T-helper 22 cell (primary cell): ENCODE measurements around the gene COL19A1.
"Not testable (repeated sequence)": the region's sequence is repeated elsewhere in the genome, so short reads cannot be mapped to it uniquely, and the experiment has no call there.

Experiments
- DNase-seq: peaks from one replicate; pipeline ENCODE4 v3.0.0-alpha.2; 2020; ENCODE audit warnings: low read depth

The COL19A1 gene

DNA sequence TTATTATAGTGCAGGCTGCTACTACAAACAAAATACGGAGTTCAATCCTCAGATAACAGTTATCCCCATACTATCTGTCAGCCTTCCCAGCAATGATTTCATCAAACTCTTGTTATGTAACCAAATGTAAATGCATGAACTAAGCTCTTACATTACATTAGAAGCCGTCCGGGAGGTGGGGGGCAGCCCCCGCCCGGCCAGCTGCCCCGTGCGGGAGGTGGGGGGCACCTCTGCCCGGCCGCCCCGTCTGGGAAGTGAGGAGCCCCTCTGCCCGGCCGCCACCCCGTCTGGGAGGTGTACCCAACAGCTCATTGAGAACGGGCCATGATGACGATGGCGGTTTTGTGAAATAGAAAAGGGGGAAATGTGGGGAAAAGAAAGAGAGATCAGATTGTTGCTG is 99.6 kb downstream of the COL19A1 start:
- DNase-seq: not testable (repeated sequence)

- DNase-seq: no peak
These were observed 106.8 kb downstream of the COL19A1 start for GRCh38 chr6:69973138-69973537.

DNA sequence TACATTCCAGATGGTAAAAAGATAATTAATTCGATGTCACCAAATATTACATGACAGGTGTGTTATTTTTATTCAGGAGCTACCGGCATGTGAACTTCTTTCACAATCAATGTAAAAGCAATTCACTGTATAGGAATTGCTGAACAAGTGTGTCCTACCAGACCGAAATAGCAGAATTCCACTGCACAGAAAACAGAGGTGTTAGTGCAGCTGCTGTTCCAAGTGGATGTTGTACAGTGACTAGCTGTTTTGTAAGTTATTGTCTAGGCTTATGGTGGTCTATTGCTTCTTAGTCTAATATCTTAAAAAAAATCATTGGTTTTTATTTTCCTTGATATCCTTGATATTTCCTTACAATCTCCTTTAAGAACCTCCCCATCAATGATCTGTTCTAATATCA is 107.4 kb downstream of the COL19A1 start:
- no peak for DNase-seq

- no peak for DNase-seq
These were observed 107.8 kb downstream of the COL19A1 start for GRCh38 chr6:69974193-69974592.

- DNase-seq: no peak
These were observed 110.3 kb downstream of the COL19A1 start for GRCh38 chr6:69976591-69977090.

GRCh38 chr6:69980624-69981023 is 114.3 kb downstream of the COL19A1 start:
- DNase-seq: no peak

DNA sequence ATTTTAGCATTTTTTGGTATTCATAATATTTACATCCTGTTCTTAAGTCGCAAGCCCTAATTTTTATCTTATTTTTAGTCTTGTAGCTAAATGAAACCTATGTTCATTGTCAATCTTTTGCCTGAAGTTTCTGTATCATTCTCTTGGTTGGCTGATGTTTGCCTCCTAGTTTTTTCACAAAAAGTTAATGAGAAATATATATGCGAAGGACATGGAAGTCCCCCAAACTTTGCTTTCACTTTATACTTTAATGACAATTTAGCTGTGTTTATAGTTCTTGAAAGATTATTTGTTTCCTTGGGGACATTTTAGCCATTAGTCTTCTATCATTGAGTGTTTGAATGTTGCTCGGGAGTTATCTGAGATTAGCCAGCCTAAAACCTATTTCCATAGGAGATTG is 118.2 kb downstream of the COL19A1 start:
- no peak for DNase-seq

GRCh38 chr6:69985180-69985579 is 118.8 kb downstream of the COL19A1 start:
- DNase-seq: no peak

- no peak for DNase-seq
These were observed 121.2 kb downstream of the COL19A1 start for GRCh38 chr6:69987550-69987949.

DNA sequence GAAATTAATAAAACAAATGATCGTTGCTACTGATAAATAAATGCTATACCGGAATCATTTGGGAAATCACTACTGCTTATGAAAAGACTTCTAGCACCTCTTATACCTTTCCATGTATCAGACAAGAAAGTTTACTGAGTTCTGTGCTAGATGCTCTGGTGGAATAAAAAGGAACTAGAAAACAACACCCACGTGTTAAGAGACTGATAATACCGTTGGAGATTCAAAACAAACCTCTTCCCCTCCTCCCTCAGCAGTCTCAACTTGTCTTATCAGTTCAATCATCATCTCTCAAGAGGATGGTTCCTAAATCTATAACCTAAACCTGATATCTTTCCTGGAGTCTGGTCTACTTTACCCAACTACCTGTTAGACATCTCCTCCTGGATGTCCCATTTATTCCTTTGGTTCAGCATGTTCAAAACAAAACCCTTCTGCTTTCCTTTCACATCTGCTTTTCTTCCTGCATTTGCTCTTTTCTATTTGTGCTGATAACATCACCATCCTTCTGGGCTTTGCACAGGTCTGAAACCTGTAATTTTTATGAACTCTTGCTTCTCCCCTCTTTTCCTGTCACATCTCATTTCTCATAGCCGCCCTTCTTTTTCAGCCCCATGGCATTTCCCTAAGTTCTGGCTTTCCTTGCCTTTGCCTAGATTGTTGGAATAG is 122.2 kb downstream of the COL19A1 start:
- DNase-seq: no peak

DNA sequence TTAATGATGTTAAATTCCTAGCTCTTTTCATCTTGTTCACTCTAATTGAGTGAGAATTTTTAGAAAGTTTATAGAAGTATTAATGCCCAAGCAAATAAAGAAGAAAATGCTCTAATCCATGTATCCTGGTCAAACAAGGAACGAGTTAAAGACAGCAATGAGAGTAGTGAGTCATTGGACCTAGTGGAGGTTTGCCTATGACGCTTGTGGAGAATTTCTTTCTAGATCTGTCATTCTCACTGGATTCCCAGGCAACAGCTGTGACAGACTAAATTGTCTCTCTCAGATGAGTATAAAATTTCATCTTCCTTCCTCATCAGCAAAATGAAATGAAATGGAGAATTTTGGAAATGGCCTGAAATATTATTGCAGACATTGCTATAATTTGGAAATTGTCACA is 127.9 kb downstream of the COL19A1 start:
- DNase-seq: no peak

- DNase-seq: no peak
These were observed 141.8 kb downstream of the COL19A1 start for GRCh38 chr6:70008189-70008588.

DNA sequence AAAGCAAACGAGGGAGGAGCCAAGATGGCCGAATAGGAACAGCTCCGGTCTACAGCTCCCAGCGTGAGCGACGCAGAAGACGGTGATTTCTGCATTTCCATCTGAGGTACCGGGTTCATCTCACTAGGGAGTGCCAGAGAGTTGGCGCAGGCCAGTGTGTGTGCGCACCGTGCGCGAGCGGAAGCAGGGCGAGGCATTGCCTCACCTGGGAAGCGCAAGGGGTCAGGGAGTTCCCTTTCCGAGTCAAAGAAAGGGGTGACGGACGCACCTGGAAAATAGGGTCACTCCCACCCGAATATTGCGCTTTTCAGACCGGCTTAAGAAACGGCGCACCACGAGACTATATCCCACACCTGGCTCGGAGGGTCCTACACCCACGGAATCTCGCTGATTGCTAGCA is 144.0 kb downstream of the COL19A1 start:
- not testable (repeated sequence) for DNase-seq

GRCh38 chr6:70023201-70023600 is 156.8 kb downstream of the COL19A1 start:
- DNase-seq: not testable (repeated sequence)

DNA sequence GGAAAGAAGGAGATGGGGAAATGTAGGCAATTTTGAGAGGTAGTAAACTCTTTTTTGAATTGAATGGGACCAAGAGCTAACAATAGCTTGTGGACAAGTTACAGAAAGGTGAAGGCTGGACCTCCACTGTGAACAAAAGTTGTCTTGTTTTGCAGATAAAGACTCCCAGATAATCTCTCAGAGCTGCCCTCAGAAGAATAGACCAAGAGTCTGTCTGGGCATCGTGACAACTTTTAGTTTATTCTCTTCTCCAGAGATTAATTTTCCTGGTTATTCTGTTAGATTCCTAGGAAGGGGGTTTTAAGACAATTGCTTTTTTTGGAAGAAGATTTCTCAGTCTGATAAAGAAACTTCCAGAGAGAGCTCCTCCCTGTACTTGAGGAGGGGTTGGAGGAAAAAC is 161.9 kb downstream of the COL19A1 start:
- DNase-seq: no peak

GRCh38 chr6:70028926-70029325 is 162.6 kb downstream of the COL19A1 start:
- DNase-seq: no peak

DNA sequence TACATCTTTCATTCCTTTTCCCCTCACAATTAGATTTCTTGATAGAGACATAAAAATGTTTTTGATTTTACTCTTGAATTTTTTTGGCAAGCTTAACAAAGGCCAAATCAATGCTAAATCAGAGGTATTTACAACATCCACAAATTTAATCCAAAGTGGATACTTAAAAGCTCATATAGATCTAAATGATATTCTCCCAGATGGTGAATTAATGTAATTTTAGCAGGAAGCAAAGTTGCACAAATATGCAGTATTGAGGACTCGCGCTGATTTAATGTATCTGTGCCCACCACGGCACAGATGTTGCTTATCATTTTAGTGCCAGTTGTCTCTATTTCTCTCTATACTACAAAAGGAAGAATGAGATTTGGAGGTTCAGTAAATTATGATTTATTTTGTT is 167.4 kb downstream of the COL19A1 start:
- DNase-seq: no peak

DNA sequence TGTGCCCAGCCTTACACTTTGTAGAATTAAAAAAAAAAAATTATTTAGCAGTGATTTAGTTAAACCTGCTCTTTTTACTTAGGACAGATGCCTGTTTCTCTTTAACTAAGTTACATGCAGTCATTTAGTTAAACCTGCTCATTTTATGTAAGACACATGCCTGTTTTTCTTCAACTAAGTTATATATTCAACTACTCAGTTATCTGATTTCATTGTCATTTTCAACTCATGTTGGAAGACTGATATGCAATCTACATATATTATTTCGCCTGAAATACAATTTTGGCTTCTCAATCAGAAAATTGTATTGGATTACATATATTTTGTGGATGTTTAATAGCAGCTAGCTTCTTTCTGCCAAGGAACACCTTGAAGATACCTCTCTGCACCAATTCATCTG is 171.1 kb downstream of the COL19A1 start:
- no peak for DNase-seq

DNA sequence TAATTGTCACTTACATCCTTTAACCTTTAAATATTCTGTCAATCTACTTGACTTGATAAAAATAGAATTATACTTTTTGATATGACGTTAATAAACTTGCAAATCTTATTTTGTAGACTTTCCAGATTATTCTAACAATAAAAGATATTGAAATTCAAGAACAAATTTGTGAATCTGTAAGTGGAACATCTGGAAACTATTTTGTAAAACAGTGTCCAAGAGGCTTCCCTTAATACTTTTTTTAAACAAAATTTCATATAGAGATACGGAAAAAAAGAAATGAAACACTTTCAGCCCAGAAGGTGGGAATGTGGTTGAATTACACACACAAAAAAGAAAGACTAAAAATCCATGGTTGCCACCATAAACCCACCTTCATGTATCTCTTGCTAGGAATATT is 174.4 kb downstream of the COL19A1 start:
- DNase-seq: no peak

DNA sequence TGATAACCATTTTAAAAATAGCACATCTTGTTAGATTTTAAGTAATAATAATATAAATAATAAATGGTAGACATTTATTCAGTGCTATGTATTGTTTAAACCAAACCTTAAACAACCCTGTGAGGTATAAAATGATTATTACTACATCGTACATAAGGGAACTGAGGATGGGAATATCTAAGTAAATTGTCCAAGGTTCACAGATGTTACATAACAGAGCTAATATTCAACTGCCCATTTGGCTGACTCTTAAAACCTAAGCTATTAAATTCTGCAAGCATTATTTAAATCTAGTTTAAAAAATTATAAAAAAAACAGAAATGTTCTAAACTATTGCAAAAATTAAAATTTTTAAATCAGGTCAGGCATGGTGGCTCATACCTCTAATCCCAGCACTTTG is 175.1 kb downstream of the COL19A1 start:
- no peak for DNase-seq

DNA sequence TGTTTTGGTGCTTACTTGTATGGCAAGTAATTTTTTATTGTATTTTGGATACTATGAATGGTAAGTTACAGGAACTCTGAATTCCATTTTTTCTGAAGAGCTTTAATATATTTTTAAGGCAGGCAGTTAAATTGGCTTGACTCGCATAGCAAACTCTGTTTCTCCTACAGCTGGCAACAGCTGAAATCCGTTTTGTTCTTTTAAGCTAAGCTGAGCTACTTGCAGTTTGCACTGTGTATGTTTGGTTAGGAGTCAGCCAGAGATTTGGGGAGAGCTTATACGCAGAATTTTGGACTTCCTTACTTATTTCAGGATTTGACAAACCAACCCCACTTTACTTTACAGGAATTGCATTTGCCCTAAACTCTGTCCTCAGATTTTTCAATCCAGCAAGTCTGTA is 179.1 kb downstream of the COL19A1 start:
- DNase-seq: no peak

- DNase-seq: no peak
These were observed 185.1 kb downstream of the COL19A1 start for GRCh38 chr6:70051197-70052124.

DNA sequence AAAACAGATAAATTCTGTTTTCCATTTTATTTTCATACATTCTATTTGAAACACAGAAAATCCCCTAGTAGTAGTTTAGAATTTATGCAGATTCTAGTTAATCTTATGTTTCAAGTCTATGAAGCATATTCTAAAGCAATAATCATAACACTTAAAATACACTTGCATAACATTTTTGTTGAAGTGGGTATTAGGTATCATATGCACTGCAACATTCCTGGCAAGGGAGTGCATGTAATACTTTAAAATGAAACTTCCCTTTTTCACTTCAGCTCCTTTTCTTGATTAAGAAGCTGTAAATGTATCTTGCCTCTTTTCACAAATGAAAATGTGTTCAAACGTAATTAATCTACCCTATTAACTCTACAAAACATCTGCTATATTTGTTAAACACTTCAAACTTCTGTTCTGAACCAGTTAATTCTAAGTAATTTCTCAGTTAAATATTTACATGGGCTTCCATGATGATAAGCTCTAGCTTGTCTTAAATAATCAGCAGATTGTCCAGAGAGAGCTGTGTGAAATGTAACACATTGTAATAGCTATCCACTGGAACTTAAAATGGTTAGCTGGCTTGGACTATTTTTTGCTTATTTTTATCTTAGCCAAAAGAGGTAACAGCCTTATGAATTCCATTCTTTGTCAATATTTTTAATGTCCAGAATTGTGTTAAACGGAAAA is 192.8 kb downstream of the COL19A1 start:
- DNase-seq: no peak
